ENCODE data around the gene CDR2L. TPM values are rescaled to one million over a fixed set of nuclear protein-coding genes. Genes with fewer than 3 reads are reported as not detected.

CDR2L gene
- total RNA-seq, 2 experiments from 2014 or later = 0.08 TPM; not detected in 1

DNA sequence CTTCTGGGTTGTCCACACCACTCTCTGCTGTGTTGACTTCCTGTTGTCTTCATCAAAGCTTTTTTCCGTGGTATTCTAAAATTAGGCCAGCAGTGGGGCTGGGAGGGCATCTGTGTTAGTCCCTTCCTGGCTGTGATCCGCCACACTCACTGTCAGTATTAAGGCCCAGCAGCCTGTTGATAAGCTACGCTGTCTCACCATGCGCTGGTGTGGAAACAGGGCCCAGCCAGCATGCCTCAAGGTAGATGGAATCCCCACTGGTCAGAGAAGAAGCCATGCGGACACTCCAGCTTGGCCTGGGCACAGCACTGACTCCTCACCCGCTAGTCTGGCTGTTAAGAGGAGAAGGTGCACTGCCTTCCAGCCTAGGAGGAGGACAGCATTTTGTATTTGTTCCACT lies 11.4 kb downstream of the CDR2L start:
- Mint-ChIP-seq H3K27ac (no peak overlapping the region), H3K36me3 (ENCODE audit: low read depth) (no peaks in the 10 kb centered on the region), H3K9me3 (no peaks in the 10 kb centered on the region), H3K27me3 (no peaks in the 10 kb centered on the region), H3K4me3 (no peak overlapping the region), H3K4me1 (ENCODE audit: low read depth) (no peaks in the 10 kb centered on the region)
- no peaks in the 10 kb centered on the region for H3K36me3 ChIP-seq (ENCODE audit: insufficient read depth, low read length)
- ATAC-seq (ENCODE audit: poor library complexity) (no peak), DNase-seq (no peak)
- no peaks in the 10 kb centered on the region for H3K27me3 ChIP-seq (ENCODE audit: control insufficient read depth in 1 of 2, insufficient read depth in 2 of 2, low read length in 2 of 2)
- CTCF ChIA-PET = interaction anchor here (0.7 kb wide), 1 partner anchor 37 kb away, joined by 4 read pairs; no protein-coding TSS in a partner anchor
- H3K9me3 ChIP-seq (ENCODE audit: control insufficient read depth in 1 of 2, insufficient read depth in 1 of 2, low read length in 2 of 2) = no peaks in the 10 kb centered on the region
- H3K4me3 ChIP-seq (ENCODE audit: low read length) = no peak overlapping the region
- TF ChIP-seq, protein P1, sequence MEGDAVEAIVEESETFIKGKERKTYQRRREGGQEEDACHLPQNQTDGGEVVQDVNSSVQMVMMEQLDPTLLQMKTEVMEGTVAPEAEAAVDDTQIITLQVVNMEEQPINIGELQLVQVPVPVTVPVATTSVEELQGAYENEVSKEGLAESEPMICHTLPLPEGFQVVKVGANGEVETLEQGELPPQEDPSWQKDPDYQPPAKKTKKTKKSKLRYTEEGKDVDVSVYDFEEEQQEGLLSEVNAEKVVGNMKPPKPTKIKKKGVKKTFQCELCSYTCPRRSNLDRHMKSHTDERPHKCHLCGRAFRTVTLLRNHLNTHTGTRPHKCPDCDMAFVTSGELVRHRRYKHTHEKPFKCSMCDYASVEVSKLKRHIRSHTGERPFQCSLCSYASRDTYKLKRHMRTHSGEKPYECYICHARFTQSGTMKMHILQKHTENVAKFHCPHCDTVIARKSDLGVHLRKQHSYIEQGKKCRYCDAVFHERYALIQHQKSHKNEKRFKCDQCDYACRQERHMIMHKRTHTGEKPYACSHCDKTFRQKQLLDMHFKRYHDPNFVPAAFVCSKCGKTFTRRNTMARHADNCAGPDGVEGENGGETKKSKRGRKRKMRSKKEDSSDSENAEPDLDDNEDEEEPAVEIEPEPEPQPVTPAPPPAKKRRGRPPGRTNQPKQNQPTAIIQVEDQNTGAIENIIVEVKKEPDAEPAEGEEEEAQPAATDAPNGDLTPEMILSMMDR (IDR thresholded peaks at IDR 0.05) = no peak
- no peaks in the 10 kb centered on the region for H3K4me1 ChIP-seq (ENCODE audit: insufficient read depth, low read length)
- POLR2A ChIA-PET = interaction anchor here (0.8 kb wide), 1 partner anchor 13 kb away, joined by 3 read pairs; no protein-coding TSS in a partner anchor
- no peak overlapping the region for H3K27ac ChIP-seq (ENCODE audit: low read depth in 1 of 2, low read length in 2 of 2)
- intact Hi-C loops (cut with DNase I, micrococcal nuclease) = no loop called here

DNA sequence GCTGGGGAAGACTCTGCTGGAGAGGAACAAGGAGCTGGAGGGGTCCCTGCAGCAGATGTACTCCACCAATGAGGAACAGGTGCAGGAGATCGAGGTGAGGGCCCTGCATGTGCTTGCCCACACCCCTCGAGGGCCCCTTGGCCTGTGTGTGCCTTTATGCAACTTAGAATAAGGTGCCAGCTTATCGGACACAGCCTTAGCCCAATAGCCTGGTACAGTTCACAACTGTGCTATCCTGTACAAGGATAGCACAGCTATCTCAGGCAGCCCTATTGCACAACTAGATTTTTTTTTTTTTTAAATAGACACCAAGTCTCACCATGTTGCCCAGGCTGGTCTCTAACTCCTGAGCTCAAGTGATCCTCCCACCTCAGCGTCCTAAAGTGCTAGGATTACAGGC lies 12.1 kb downstream of the CDR2L start:
- Histone ChIP-seq H3K27me3 (ENCODE audit: control insufficient read depth in 1 of 2, insufficient read depth in 2 of 2, low read length in 2 of 2) (no peaks in the 10 kb centered on the region), H3K27ac (ENCODE audit: low read depth in 1 of 2, low read length in 2 of 2) (no peak overlapping the region), H3K9me3 (ENCODE audit: control insufficient read depth in 1 of 2, insufficient read depth in 1 of 2, low read length in 2 of 2) (no peaks in the 10 kb centered on the region), H3K36me3 (ENCODE audit: insufficient read depth, low read length) (no peaks in the 10 kb centered on the region), H3K4me1 (ENCODE audit: insufficient read depth, low read length) (no peaks in the 10 kb centered on the region), H3K4me3 (ENCODE audit: low read length) (no peak overlapping the region)
- TF ChIP-seq, protein P1 (IDR thresholded peaks at IDR 0.05) = no peak
- Mint-ChIP-seq H3K27ac (no peak overlapping the region), H3K36me3 (ENCODE audit: low read depth) (no peaks in the 10 kb centered on the region), H3K9me3 (no peaks in the 10 kb centered on the region), H3K27me3 (no peaks in the 10 kb centered on the region), H3K4me1 (ENCODE audit: low read depth) (no peaks in the 10 kb centered on the region), H3K4me3 (no peak overlapping the region)
- no peak for DNase-seq
- intact Hi-C loops (cut with DNase I, micrococcal nuclease) = no loop called here
- ChIA-PET POLR2A (interaction anchor here (0.8 kb wide), 1 partner anchor 12 kb away, joined by 3 read pairs; no protein-coding TSS in a partner anchor), CTCF (no interaction called here)
- no peak for ATAC-seq (ENCODE audit: poor library complexity)

DNA sequence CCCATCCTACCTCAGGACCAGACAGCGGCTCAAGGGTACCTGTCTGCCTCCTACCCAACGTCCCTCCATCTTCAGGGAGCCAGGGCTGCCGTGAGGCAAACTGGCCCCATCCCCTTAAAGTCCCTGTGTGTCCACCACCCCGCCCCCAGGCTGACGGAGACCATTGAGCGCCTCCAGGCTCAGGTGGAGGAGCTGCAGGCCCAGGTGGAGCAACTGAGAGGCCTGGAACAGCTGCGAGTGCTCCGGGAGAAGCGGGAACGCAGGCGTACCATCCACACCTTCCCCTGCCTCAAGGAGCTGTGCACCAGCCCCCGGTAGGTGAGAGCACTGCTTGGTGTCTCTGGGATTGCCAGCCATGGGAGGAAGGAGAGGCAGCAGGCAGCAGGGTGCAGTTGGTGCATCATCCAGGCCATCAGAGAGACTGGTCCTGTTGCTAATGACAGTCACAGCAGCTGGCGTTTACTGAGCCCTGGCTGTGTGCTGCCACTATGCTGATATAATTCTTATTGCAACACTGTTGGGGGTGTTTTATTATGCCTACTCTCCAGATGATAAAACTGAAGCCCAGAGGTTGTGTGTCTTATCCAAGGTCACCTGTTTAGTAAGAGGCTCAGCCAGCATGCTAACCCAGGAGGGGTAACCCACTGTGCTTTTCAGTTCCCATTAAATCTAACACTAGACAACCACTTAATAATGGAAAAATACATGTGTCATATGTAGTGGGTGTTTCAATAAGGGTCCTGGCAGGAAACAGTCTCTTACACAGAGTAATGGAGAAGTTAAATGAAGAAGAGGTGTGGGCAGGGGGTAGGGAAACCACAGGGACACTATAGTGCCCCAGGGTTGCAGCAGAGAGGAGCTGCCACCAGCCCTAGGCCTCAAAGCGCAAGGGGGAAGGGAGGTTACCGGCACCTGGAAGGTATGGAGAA lies 14.7 kb downstream of the CDR2L start:
- H3K27ac ChIP-seq (ENCODE audit: low read depth in 1 of 2, low read length in 2 of 2) = no peak overlapping the region
- H3K36me3 Mint-ChIP-seq (ENCODE audit: low read depth) = no peaks in the 10 kb centered on the region
- TF ChIP-seq, protein P1 (IDR thresholded peaks at IDR 0.05) = no peak
- peaks cover 0 to 4% of the 10 kb centered on the region in 2 experiments for H3K27me3 ChIP-seq (ENCODE audit: control insufficient read depth in 1 of 2, insufficient read depth in 2 of 2, low read length in 2 of 2)
- intact Hi-C loops (cut with DNase I, micrococcal nuclease) = no loop called here
- no peaks in the 10 kb centered on the region for H3K27me3 Mint-ChIP-seq
- H3K4me1 Mint-ChIP-seq (ENCODE audit: low read depth) = no peaks in the 10 kb centered on the region
- ATAC-seq (ENCODE audit: poor library complexity) (no peak), DNase-seq (no peak)
- no peak overlapping the region for H3K27ac Mint-ChIP-seq
- POLR2A ChIA-PET = interaction anchor here (1.4 kb wide), 1 partner anchor 15 kb away, joined by 3 read pairs; the partner anchor contains the start of gene CDR2L
- H3K4me3 ChIP-seq (ENCODE audit: low read length) = no peak overlapping the region
- no peaks in the 10 kb centered on the region for H3K36me3 ChIP-seq (ENCODE audit: insufficient read depth, low read length)
- CTCF ChIA-PET = no interaction called here
- H3K4me1 ChIP-seq (ENCODE audit: insufficient read depth, low read length) = no peaks in the 10 kb centered on the region
- no peaks in the 10 kb centered on the region for H3K9me3 ChIP-seq (ENCODE audit: control insufficient read depth in 1 of 2, insufficient read depth in 1 of 2, low read length in 2 of 2)
- no peak overlapping the region for H3K4me3 Mint-ChIP-seq
- H3K9me3 Mint-ChIP-seq = no peaks in the 10 kb centered on the region
